GM12878 (cell line): Measurements from ENCODE around the gene THUMPD2. TPM values are rescaled to one million over a fixed set of nuclear protein-coding genes. Genes with fewer than 3 reads are reported as not detected.

Experiments
- ATAC-seq: fragments of 200-7000 bp; cut with Tn5 transposase; 3 replicates; pipeline ENCODE4 v1.9.1; 2020; ENCODE audit warnings: mild to moderate bottlenecking, moderate library complexity
- BruUV-seq: library from RNA; stranded (reverse); fragments of 400-500 nt; replicated peaks from 2 replicates; lab custom pipeline; 2021; lab: Mats Ljungman, UMichigan
- CTCF ChIA-PET: fragments of 300-600 bp; sonication (Branson Sonifier 250); formaldehyde crosslinking; extraction: SDS; loops from one replicate; lab custom pipeline; 2021; ENCODE audit warnings: inconsistent platforms; lab: Yijun Ruan, JAX
- POLR2A ChIA-PET: fragments of 350-600 bp; formaldehyde crosslinking; extraction: SDS; loops from one replicate; lab custom pipeline; 2021; ENCODE audit warnings: inconsistent platforms; lab: Charles Lee
- RAD21 ChIA-PET: fragments of 300-600 bp; sonication (Branson Sonifier 250); formaldehyde crosslinking; loops from one replicate; lab custom pipeline; 2023; ENCODE audit warnings: antibody characterized with exemption; ENCODE audit not compliant: unreplicated experiment; lab: Charles Lee
- SMC1A ChIA-PET: fragments of 300-600 bp; sonication (Branson Sonifier 250); formaldehyde crosslinking; loops from one replicate; lab custom pipeline; 2023; ENCODE audit not compliant: unreplicated experiment, uncharacterized antibody; lab: Charles Lee
- DNase-seq: peaks from one replicate; pipeline ENCODE4 v3.0.0-alpha.2; 2011; ENCODE audit warnings: low read depth, low spot score
- FAIRE-seq: peaks from 3 replicates; lab custom pipeline; 2011; peaks lifted over from hg19 to GRCh38; lab: Jason Lieb, UNC
- H2AFZ ChIP-seq: 2 replicates; pipeline ENCODE4 v1.6.0; 2011; ENCODE audit warnings: low read depth, low read length, control low read depth; ENCODE audit not compliant: control insufficient read depth
- H3K27ac ChIP-seq: 2 replicates; pipeline ENCODE4 v1.5.1; 2011; ENCODE audit warnings: control low read depth; ENCODE audit not compliant: control insufficient read depth, insufficient read depth
- H3K27me3 ChIP-seq, 2 experiments: replicated peaks in 1 of 2; 2 replicates each; pipeline versions ENCODE4 v1.6.0 to v1.6.1; 2011; ENCODE audit warnings: low read length in 1 of 2; ENCODE audit not compliant: control insufficient read depth in 2 of 2, insufficient read depth in 2 of 2
- H3K36me3 ChIP-seq, 2 experiments: 2 replicates each; pipeline ENCODE4 v1.5.1; 2011; ENCODE audit warnings: low read length in 1 of 2; ENCODE audit not compliant: control insufficient read depth in 2 of 2, insufficient read depth in 2 of 2
- H3K4me1 ChIP-seq: 2 replicates; pipeline ENCODE4 v1.6.1; 2011; ENCODE audit warnings: mild to moderate bottlenecking, low read length, moderate library complexity, mixed read lengths; ENCODE audit not compliant: control insufficient read depth, insufficient read depth
- H3K4me2 ChIP-seq: 2 replicates; pipeline ENCODE4 v1.6.0; 2011; ENCODE audit warnings: control low read depth; ENCODE audit not compliant: control insufficient read depth, insufficient read depth
- H3K4me3 ChIP-seq: fragments of 200-600 bp; sonication (generic); 2 replicates; pipeline ENCODE4 v1.5.1; 2016
- H3K79me2 ChIP-seq: 2 replicates; pipeline ENCODE4 v1.6.0; 2011; ENCODE audit warnings: low read length; ENCODE audit not compliant: control insufficient read depth, insufficient read depth
- H3K9ac ChIP-seq: 2 replicates; pipeline ENCODE4 v1.8.0; 2011; ENCODE audit warnings: low read length, control low read depth, mixed read lengths; ENCODE audit not compliant: control insufficient read depth, insufficient read depth
- H3K9me3 ChIP-seq: replicated peaks from 3 replicates; pipeline ENCODE4 v1.5.1; 2011; ENCODE audit warnings: mild to moderate bottlenecking, low read length; ENCODE audit not compliant: control insufficient read depth, insufficient read depth
- H4K20me1 ChIP-seq: 2 replicates; pipeline ENCODE4 v1.6.0; 2011; ENCODE audit not compliant: control insufficient read depth, insufficient read depth
- CHD4 ChIP-seq: fragments of 200-600 bp; sonication (generic); IDR thresholded peaks from 2 replicates; pipeline ENCODE4 v1.6.1; 2016; ENCODE audit warnings: mild to moderate bottlenecking
- GABPA ChIP-seq: IDR thresholded peaks from 2 replicates; pipeline ENCODE4 v1.6.1; 2014; ENCODE audit warnings: antibody characterized with exemption, low read depth, mild to moderate bottlenecking, inconsistent platforms
- HCFC1 ChIP-seq: fragments of 150-350 bp; IDR thresholded peaks from 2 replicates; pipeline ENCODE4 v1.6.1; 2014; ENCODE audit warnings: low read length
- IRF4 ChIP-seq: IDR thresholded peaks from 2 replicates; pipeline ENCODE4 v1.6.1; 2011; ENCODE audit warnings: low read depth, low read length
- MAX ChIP-seq: IDR thresholded peaks from 2 replicates; pipeline ENCODE4 v1.6.1; 2012; ENCODE audit warnings: low read depth, low read length, improper control_type of control experiment
- PRDM15 ChIP-seq: fragments of 450-650 bp; formaldehyde crosslinking; IDR thresholded peaks from 2 replicates; pipeline ENCODE4 v1.4.0; 2020; ENCODE audit warnings: mild to moderate bottlenecking, moderate library complexity
- SREBF2 ChIP-seq: IDR thresholded peaks from 2 replicates; pipeline ENCODE4 v1.6.1; 2012; ENCODE audit warnings: mild to moderate bottlenecking, low read length
- YY1 ChIP-seq: IDR thresholded peaks from 2 replicates; pipeline ENCODE4 v1.6.1; 2011; ENCODE audit warnings: low read depth, mild to moderate bottlenecking, low read length
- ZNF274 ChIP-seq: IDR thresholded peaks from one replicate; pipeline ENCODE4 v1.8.0; 2011; ENCODE audit not compliant: insufficient read length, insufficient read depth
- in situ Hi-C: fragments of 300-500 bp; cut with MboI; formaldehyde crosslinking; loops from 9 replicates; pipeline ENCODE4 v1.14.3; 2018; ENCODE audit warnings: mixed read lengths
- intact Hi-C: fragments of 100-400 bp; cut with micrococcal nuclease; formaldehyde crosslinking; loops from one replicate; pipeline ENCODE4 v1.14.2; 2022; ENCODE audit not compliant: unreplicated experiment
- polyA plus RNA-seq, 11 experiments: library from polyadenylated mRNA; depleted of rRNA in 4 of 11; unstranded in 6 of 11; stranded (reverse) in 5 of 11; fragments of >200 nt; fragmentation: Nextera tagmentation in 4 of 11; fragmentation: Illumina TruSeq in 1 of 11; extraction: Ambion mirVana in 4 of 11; extraction: Trizol in 1 of 11; gene quantifications; 1 replicate in 1 of 11; 2 replicates in 10 of 11; pipeline versions ENCODE4 v1.2.1 to v1.2.3, GENCODE V29; 2011 to 2016; ENCODE audit warnings: inconsistent platforms in 2 of 11, missing spikeins in 2 of 11, low read depth in 1 of 11
- total RNA-seq, 4 experiments: library from RNA; depleted of rRNA in 3 of 4; stranded (reverse); fragments of >200 nt in 3 of 4; fragmentation: Illumina TruSeq in 1 of 4; extraction: Trizol in 1 of 4; gene quantifications; 2 replicates each; pipeline versions ENCODE4 v1.2.1 to v1.2.3, GENCODE V29; 2013 to 2021
- TF ChIP-seq, protein P1 (sequence below): fragments of 450-650 bp; IDR thresholded peaks from 2 replicates; pipeline ENCODE4 v1.6.1; 2014; ENCODE audit warnings: mild to moderate bottlenecking

THUMPD2 gene
- total and polyA plus RNA-seq, 10 of the 15 experiments (the other 5 are each of a cell fraction or from before 2014, with no cell fraction given), result 6.7 to 19.7 (median 13.8) TPM

DNA sequence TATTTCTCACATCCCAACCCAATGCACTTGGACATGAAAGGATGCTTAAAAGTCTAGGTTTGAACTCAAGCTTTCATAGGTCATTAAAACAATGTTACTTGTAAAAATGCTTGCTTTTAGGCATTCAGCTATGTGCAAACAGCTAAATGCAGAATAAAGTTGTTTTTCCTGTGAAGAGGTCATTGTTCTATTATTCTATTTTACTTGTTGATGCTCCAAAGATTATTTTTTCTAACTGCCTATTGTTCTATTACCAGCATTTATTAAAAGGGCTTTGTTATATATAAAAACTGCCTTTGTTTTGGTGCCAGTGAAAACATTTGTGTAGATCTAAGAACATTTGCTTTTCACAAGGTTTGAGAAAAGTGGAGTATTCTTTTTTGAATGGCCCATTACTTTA is 64.0 kb downstream of the THUMPD2 start:
- intact Hi-C loops, result no loop called here
- ChIA-PET POLR2A (no interaction called here), CTCF (interaction anchor here (2.2 kb wide), 1 partner anchor 14 kb away, joined by 10 read pairs; no protein-coding TSS in a partner anchor), RAD21 (no interaction called here), SMC1A (no interaction called here)
- Histone ChIP-seq H3K27ac (no peak overlapping the region), H3K4me3 (no peak overlapping the region), H4K20me1 (no peaks in the 10 kb centered on the region), H2AFZ (no peak overlapping the region), H3K27me3 (no peaks in the 10 kb centered on the region), H3K9ac (no peak overlapping the region), H3K4me1 (no peaks in the 10 kb centered on the region), H3K4me2 (no peak overlapping the region), H3K79me2 (no peaks in the 10 kb centered on the region), H3K36me3 (no peaks in the 10 kb centered on the region), H3K9me3 (no peaks in the 10 kb centered on the region)
- no peak for DNase-seq
- no peak for FAIRE-seq
- TF ChIP-seq MAX (no peak), HCFC1 (no peak), IRF4 (no peak), ZNF274 (no peak), GABPA (no peak), PRDM15 (CRISPR knock-in tag) (no peak), SREBF2 (no peak), CHD4 (no peak), YY1 (no peak)
- TF ChIP-seq, protein P1, sequence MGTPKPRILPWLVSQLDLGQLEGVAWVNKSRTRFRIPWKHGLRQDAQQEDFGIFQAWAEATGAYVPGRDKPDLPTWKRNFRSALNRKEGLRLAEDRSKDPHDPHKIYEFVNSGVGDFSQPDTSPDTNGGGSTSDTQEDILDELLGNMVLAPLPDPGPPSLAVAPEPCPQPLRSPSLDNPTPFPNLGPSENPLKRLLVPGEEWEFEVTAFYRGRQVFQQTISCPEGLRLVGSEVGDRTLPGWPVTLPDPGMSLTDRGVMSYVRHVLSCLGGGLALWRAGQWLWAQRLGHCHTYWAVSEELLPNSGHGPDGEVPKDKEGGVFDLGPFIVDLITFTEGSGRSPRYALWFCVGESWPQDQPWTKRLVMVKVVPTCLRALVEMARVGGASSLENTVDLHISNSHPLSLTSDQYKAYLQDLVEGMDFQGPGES, result no peak
- no peak for ATAC-seq
- in situ Hi-C loops, result no loop called here
- BruUV-seq, result no TSS peak
